Embryonic facial prominence (tissue), 1 donor: Measurements from ENCODE around the gene CCDC88B.
"Not testable (repeated sequence)": the region's sequence is repeated elsewhere in the genome, so short reads cannot be mapped to it uniquely, and the experiment has no call there.

Source experiments
- DNase-seq: peaks from one replicate; pipeline ENCODE4 v3.0.0-alpha.2; 2016; ENCODE audit errors: extremely low spot score

Gene CCDC88B

GRCh38 chr11:64323373-64323772 lies 16.6 kb upstream of the CCDC88B start:
- DNase-seq, result no peak

- not testable (repeated sequence) for DNase-seq
Observed at GRCh38 chr11:64323984-64324383, 16.0 kb upstream of the CCDC88B start.

- no peak for DNase-seq
Observed at GRCh38 chr11:64324692-64325469, 15.1 kb upstream of the CCDC88B start.

GRCh38 chr11:64327375-64327774 lies 12.6 kb upstream of the CCDC88B start:
- no peak for DNase-seq

- DNase-seq, result no peak
Observed at GRCh38 chr11:64327993-64328392, 12.0 kb upstream of the CCDC88B start.

GRCh38 chr11:64330888-64331287 lies 9.1 kb upstream of the CCDC88B start:
- DNase-seq, result no peak

- no peak for DNase-seq
Observed at GRCh38 chr11:64331569-64332371, 8.2 kb upstream of the CCDC88B start.

- DNase-seq, result no peak
Observed at GRCh38 chr11:64333556-64333955, 6.4 kb upstream of the CCDC88B start.

- no peak for DNase-seq
Observed at GRCh38 chr11:64334764-64335735, 5.0 kb upstream of the CCDC88B start.

GRCh38 chr11:64337538-64338249 lies 2.3 kb upstream of the CCDC88B start:
- no peak for DNase-seq

- no peak for DNase-seq
Observed at GRCh38 chr11:64338716-64339115, 1.3 kb upstream of the CCDC88B start.

- no peak for DNase-seq
Observed at GRCh38 chr11:64339286-64339685, 718 bp upstream of the CCDC88B start.

- no peak for DNase-seq
Observed at GRCh38 chr11:64340671-64341335, 799 bp downstream of the CCDC88B start.

GRCh38 chr11:64341429-64341828 lies 1.4 kb downstream of the CCDC88B start:
- no peak for DNase-seq

GRCh38 chr11:64341851-64342791 lies 2.1 kb downstream of the CCDC88B start:
- peak; percentile 38 for DNase-seq

- DNase-seq, result no peak
Observed at GRCh38 chr11:64342869-64343745, 3.1 kb downstream of the CCDC88B start.

GRCh38 chr11:64343767-64344559 lies 4.0 kb downstream of the CCDC88B start:
- DNase-seq, result no peak

GRCh38 chr11:64344787-64345186 lies 4.8 kb downstream of the CCDC88B start:
- no peak for DNase-seq
